NCI-H1417 treated with DMSO at 0.1 percent for 48 hours (cell line): ENCODE data around the gene LENEP.
"Not testable (repeated sequence)": the region's sequence is repeated elsewhere in the genome, so short reads cannot be mapped to it uniquely, and the experiment has no call there.

ENCODE experiments used
- DNase-seq: peaks from one replicate; lab custom pipeline; 2025; lab: John Stamatoyannopoulos, UW

LENEP gene

DNA sequence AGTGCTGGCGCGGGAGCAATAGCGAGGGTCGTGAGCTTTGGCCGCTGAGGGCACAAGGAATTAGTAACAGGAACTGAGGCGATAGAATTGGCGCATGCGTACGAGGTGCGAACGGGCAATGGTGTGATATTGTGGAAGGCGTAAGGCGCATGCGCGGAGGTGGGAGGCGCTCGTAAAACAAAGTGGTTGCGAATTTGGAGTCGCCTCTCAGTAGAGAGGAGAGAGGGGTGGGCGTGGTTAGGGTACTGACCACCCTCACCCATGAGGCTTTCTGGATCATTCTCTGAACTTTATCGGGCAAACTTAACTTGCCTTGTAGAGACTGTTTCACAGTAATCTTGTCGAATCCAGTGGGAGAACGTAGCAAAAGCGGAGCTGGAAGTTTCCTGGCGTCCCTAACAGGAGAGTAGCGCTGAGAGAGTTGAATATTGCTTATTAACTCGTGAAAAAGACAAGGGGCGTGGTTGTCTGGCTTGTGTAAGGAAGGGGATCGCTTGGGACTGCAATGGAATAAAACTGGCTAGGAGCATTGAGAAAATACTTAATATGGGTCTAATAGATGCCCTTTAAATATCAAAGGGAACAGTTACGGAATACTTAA, 18.5 kb upstream of the LENEP start:
- DNase-seq = peak; percentile 93

GRCh38 chr1:154975409-154976059, 17.9 kb upstream of the LENEP start:
- DNase-seq = no peak

DNA sequence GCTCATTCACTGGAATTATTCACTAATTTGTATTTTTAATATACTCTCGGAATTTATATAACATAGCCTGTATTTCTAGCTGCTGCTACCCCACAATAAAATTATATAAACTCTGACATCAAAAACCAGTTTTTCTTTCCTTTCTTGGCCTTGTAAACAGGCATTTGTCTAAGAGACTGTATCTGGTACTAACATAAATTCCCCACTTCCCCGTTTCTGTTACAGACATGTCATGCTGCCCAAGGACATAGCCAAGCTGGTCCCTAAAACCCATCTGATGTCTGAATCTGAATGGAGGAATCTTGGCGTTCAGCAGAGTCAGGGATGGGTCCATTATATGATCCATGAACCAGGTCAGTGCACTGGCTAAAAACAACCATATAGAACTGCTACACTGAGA, 15.6 kb upstream of the LENEP start:
- not testable (repeated sequence) for DNase-seq

GRCh38 chr1:154978360-154978759, 15.0 kb upstream of the LENEP start:
- DNase-seq = no peak

DNA sequence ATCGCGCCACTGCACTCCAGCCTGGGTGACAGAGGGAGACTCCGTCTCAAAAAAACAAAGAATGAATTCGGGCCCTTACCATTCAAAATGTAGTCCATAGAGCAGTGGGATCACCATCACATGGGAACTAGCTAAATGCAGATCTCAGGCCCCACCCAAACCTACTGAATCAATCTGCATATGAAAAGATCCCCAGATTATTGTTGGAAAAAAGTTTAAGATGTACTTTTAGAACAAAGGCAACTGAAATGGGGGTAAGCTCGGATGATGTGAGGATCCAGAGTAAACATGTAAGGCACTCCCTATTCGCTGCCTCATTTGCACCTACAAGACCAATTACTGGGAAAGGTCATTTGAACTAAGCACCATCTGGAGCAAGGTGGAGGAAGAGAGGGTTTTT, 11.0 kb upstream of the LENEP start:
- no peak for DNase-seq

DNA sequence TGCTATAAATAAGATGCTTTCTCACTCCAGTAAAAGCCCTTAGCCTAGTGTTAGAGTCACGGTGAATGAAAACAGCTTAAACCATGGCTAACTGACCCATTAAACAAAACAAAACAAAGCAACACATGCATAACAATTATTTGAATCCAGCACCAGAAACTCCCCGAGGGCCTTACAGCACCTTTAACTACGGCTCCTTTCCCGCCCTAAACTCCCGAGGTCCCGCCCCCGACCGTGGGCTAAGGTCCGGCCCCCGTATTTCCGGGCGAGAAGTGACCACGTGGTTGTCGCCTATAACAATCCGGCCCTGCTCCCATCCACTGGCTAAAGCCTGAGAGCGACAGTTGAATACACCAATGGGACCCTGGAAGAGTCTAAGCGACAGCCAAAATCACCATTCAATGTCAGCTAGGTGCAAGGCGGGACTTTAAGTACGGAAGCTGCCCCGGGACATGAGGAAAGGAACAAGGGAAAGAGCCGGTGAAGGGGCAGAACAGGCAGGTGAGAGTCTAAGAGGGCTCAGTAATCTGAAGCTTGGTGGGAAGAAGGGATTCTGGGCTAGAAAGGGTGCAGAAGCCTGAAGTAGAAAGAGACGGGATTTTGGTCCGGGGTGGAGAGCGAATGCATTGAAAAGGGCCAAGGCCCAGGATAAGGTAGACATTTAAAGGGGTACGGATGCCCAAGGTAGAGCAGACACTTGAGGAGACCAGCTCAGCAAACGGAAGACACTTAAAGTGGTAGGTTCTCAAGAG, 10.3 kb upstream of the LENEP start, which contains the start of gene FLAD1:
TSS of gene FLAD1 (plus strand) at position 448 of the 752 bp plus-strand sequence. CDS start 351 bp downstream, outside the sequence.
- peak; percentile 98 for DNase-seq

DNA sequence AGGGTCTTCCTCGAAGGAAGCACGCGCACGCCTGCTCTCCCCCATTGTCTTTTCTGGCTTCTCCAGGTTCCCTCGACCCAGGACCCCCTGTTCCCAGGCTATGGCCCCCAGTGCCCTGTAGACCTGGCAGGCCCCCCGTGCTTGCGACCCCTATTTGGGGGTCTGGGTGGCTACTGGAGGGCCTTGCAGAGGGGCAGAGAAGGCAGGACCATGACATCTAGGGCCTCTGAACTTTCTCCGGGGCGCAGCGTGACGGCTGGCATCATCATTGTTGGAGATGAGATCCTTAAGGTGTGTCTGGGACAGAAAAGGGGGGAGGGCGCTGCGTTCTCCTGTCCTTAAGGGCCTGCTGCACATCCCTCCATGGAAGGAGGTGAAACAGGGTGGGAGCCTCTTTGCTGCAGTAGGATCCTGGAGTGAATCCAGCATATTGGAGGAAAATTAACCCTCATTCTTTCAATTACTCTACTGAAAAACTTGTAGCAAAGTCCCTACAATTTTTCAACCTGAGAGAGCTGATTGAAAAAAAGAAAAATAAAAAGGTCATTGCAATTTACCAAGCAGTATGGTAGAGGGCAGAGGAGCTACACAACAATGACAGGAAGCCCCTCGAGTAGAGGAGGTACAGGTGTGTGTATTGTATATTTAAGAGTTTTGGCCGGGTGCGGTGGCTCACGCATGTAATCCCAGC, 9.5 kb upstream of the LENEP start:
- DNase-seq = no peak

- not testable (repeated sequence) for DNase-seq
Measured at GRCh38 chr1:154986736-154987135, 6.7 kb upstream of the LENEP start.

- DNase-seq = no peak
Measured at GRCh38 chr1:154987326-154987725, 6.1 kb upstream of the LENEP start.

DNA sequence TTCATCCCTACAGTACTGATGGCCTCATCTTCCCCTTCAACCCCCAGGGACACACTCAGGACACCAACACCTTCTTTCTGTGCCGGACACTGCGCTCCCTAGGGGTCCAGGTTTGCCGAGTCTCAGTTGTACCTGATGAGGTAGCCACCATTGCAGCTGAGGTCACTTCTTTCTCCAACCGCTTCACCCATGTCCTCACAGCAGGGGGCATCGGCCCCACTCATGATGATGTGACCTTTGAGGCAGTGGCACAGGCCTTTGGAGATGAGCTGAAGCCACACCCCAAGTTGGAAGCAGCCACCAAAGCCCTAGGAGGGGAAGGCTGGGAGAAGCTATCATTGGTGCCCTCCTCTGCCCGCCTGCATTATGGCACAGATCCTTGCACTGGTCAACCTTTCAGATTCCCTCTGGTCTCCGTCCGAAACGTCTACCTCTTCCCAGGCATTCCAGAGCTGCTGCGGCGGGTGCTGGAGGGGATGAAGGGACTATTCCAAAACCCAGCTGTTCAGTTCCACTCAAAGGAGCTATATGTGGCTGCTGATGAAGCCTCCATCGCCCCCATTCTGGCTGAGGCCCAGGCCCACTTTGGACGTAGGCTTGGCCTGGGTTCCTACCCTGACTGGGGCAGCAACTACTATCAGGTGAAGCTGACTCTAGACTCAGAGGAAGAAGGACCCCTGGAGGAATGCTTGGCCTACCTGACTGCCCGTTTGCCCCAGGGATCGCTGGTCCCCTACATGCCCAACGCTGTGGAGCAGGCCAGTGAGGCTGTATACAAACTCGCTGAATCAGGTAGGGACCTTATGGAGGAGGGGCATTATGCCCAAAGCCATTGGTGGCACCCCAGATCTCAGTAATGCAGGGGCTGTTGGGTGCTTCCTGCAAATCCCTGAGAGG, 5.1 kb upstream of the LENEP start:
- DNase-seq = no peak

GRCh38 chr1:154989195-154989860, 4.1 kb upstream of the LENEP start:
- no peak for DNase-seq

GRCh38 chr1:154990276-154990675, 3.1 kb upstream of the LENEP start:
- DNase-seq = no peak

GRCh38 chr1:154992721-154993571, 440 bp upstream of the LENEP start:
- DNase-seq = no peak

DNA sequence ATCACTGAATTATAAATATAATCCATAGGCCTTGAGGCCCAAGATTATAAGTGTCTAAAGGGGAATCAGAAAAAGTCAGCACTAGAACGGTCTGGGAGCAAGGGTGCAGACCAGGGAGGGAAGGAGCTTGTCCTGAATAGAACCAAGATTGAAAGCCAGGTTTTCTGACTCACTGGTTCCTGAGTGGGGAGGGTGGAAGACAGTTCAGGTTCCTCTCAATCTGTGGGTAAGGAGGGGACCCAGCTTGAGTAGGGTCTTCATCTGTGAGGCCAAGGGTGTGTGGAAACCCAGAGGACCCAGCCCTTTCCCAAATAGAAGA, 842 bp downstream of the LENEP start:
- no peak for DNase-seq

DNA sequence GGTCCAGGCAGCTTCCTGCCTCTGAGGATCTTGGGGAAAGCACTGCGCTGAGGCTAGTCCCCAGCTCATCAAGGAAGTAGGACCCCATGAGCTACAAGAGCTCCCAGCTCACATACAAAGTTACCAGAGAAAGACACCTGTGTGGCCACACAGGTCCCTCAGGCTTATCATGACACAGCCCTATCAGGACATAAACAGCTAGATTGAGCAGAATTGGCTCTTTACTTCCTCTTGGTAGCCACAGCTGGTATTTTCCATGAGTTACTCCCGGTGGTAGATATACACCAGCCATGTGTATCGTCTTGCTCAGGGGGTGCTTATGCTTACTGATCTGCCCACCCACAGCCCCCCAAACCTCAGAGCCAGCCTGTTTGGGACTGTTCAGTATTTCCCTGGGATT, 1.2 kb downstream of the LENEP start:
- no peak for DNase-seq

GRCh38 chr1:154995301-154995983, 2.1 kb downstream of the LENEP start:
- DNase-seq = not testable (repeated sequence)

GRCh38 chr1:154996966-154997701, 3.7 kb downstream of the LENEP start:
- no peak for DNase-seq

- no peak for DNase-seq
Measured at GRCh38 chr1:154998201-154998780, 4.9 kb downstream of the LENEP start.
